Measurements from ENCODE around the gene ITPRID2.
"Not testable (repeated sequence)": the region's sequence is repeated elsewhere in the genome, so short reads cannot be mapped to it uniquely, and the experiment has no call there.

Gene ITPRID2

GRCh38 chr2:181916726-181917718 lies 25.5 kb downstream of the ITPRID2 start:
- no peak for DNase-seq

DNA sequence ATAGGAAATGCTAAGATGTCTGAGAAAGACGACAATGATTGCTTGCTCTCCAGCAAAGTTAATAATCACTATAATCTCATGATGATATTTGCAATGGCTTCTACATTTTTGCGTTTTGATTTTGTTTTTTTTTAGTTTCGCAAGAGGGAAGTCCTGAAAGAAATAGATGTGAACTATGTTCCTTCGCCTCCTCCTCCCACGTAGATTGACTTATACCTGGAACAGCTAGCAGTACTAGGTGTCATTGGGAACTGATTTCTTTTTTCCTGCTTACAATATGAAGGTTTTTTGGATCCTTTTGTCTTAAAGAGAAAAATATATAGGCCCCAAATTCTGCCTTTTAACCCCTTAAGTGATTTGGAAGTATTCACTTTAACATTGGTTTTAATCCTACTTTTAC lies 26.7 kb downstream of the ITPRID2 start:
- no peak for DNase-seq

GRCh38 chr2:181923121-181923520 lies 31.6 kb downstream of the ITPRID2 start:
- no peak for DNase-seq

- no peak for DNase-seq
Observed at GRCh38 chr2:181924336-181924735, 32.8 kb downstream of the ITPRID2 start.

GRCh38 chr2:181934694-181935093 lies 43.2 kb downstream of the ITPRID2 start:
- DNase-seq: no peak

DNA sequence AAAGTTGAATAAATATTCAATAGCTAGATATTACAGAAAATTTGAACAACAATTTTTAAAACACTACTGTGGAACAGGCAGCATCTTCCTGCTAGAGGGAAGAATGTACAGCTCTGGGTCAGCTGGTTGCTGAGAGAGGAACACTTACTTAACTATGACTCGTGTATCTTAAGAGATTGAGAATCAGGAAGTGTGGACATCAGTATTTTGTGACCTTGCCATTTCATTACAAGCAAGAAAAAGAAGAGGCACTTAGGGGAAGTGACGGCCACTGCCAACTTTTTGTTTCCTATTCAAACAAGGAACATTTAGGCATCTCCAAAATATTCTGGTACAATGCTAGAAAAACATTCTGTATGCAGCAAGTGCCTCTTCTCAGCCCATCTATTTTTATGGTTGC lies 45.9 kb downstream of the ITPRID2 start:
- no peak for DNase-seq

- DNase-seq: no peak
Observed at GRCh38 chr2:181943411-181944124, 52.0 kb downstream of the ITPRID2 start.

GRCh38 chr2:181944164-181944913 lies 52.8 kb downstream of the ITPRID2 start:
- no peak for DNase-seq

- DNase-seq: no peak
Observed at GRCh38 chr2:181944914-181945291, 53.4 kb downstream of the ITPRID2 start.

DNA sequence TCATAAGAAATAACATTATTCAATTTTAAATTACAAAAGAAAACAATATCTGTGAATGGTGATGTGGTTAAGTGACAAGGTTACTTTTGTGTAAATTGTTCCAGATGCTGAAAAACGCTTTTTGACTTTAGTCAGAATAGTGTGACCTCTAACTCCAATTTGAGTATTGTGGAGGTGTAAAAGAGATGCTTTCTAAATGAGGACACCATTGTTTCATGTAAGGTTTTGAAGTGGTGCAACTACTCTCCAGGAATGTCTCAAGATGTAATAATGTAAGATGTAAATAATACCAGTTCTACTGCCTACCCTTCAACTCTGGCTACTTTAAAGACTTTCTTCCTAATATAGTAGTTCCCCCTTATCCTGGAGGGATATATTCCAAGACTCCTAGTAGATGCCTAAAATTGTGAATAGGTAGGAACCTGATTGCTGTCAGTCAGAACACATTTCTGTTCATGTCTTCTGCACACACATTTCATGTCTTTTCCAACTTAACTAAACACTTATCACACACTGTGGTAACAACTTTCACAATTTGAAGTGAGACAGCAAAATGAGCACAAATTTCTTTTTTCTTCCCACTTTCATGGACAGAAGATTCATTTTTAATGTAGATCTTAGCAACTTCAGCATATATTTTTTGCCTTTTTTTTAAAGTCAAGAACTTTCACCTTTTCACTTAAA lies 55.1 kb downstream of the ITPRID2 start:
- no peak for DNase-seq

GRCh38 chr2:181947273-181947672 lies 55.7 kb downstream of the ITPRID2 start:
- no peak for DNase-seq

DNA sequence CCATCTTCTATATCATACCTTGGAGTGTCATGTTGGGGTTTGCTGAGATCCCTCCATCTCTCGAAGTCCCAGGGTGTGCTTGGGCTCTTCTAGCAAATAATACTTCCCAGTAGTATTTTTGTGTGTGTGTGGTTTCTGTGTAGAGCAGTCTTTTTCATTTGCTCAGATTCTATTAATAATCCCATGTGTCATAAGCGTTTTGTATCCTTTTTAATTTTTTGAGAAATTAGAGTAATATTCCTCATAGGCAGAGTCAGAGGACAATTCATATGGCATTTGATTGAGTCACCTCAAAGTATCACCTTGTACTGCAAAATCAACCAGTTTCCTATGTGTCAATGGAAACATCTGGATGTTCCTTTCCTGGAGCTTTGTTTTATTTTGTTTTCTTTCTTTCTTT lies 56.7 kb downstream of the ITPRID2 start:
- DNase-seq: no peak

DNA sequence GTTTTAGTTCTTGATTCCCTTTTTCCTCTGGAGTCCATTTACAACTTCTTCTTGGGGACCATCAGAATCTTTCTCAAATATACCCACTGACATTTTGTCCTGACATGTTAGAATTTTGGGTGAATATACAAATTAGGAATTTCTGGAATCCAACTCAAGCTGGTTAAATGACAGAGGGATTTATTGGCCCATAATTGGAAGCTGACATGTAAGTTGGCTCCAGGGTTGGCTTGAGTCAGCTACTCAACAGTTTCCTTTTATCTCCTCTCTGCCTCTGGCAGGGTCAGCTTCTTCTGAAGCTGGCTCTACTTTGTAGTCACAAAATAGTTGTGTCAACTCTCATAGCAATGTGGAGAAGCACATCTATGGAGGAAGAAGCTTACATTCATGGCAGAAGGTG lies 57.5 kb downstream of the ITPRID2 start:
- no peak for DNase-seq

DNA sequence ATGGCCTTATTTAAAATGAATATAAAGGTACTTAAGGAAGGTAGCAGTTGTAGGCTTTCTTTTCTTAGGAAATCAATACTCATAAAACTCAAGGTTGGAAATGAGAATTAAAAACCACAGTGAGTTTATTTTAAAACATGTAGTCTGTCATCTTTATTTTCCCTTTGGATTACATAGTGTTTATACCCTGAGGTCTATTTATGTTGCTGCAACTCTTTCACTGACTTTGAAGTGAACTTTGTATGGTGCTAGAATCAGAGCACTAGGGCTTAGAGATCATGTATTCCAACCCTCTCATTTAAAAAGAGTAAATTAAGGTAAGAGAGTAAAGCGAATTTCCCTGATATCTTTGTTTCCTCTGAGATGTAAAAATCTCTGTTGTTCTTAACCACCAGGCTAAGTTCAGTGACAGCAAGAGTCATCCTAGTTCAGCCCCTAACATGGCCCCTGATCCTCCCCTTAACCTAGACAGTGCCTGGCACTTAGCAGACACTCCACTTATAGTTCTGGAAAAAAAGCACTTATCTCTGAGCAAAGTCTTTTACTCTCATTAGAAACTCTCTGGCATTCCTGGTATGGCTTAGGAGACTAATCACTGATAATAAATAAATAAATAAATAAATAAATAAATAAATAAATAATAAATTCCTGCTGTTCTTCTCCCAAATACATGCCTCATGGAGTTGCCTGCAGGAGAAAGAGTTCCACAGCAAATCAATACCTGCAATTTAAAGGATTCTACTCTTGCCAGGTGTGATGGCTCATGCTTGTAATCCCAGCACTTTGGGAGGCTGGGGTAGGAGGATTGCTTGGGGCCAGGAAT lies 61.1 kb downstream of the ITPRID2 start:
- DNase-seq: no peak

DNA sequence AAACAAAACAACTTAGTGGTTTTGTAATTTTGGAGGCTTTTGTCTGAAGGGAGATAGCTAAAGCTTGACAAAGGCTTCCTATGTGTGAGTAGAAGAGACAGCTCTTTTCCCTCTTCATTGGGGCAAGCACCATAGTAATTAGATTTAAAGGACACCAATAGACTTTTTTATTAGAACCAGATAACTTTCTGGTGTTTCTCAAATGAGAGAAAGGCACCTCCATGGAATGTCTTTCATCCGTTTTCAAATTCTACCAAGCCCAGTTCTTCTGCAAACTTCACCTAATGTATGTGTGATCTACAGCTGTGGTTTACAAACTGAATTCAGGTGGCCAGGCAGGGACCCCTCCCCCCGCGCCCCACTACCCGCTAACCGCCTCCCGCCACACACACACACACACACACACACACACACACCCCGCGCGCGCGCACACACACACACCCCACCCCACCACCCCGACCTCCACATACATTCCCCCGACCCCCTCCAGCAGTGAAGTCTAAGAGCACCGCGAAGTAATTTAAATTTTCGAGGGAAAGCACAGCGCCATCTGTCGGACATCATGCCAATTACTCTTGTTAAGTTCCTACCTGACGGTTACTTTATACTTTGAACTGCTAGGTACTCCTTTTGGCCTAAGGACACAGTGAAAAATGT lies 62.5 kb downstream of the ITPRID2 start:
- DNase-seq: peak; percentile 61

- DNase-seq: no peak
Observed at GRCh38 chr2:181954538-181954883, 63.0 kb downstream of the ITPRID2 start.

- no peak for DNase-seq
Observed at GRCh38 chr2:181955010-181955409, 63.5 kb downstream of the ITPRID2 start.

- DNase-seq: not testable (repeated sequence)
Observed at GRCh38 chr2:181955866-181956265, 64.3 kb downstream of the ITPRID2 start.

DNA sequence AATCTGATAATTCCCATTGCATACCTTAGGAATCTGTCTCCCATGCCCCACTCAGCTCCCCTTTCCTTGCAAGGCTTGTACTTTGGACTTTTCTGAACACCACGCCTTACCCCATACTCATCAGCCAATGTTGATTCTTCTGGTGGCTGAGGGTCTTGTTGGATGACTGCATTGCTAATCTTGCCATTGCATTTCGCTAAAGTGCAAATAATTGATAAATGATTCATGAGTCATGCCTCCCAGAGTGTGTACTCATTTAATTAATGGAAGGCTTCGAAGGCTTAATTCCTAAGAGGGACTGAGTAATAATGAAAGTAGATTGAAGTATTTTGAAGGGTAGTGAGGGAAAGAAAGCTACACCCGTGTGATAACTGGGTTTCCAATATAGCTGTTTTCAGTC lies 66.1 kb downstream of the ITPRID2 start:
- DNase-seq: no peak

DNA sequence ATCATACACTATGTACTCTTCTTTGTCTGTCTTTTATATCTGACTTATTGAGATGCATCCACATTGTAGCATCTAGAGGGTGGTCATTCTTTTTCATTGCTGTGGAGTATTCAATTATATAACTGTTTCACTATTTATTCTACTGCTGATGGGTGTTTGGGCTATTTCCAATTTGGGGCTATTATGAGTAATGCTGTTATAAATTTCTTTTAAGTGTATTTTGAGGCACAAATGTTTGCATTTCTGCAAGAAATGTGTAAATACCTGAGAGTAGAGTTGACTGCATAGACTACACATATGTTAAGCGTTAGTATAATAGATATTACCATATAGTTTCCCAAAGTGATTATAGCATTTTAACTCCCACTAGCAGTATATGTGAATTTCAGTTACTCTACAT lies 67.2 kb downstream of the ITPRID2 start:
- DNase-seq: no peak

DNA sequence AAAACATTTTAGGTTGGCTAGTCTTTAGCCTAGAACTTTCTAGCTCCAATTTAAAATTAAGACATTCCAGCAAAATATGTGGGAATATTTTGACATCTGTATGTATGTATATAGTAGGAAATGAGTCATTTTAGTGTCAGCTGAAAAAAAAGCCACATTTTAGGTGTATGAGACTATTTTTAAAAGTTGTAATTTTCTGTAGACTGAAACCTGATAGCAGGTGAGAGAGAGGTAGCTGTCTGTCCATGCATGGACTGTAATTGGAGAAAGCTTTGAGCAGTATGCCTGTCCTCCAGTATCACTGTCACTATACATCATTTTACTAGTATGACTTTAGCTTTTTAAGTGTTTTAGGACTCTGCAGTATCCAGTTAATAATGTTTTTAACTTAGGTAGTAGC lies 68.0 kb downstream of the ITPRID2 start:
- no peak for DNase-seq

Measured in CD4-positive, alpha-beta T cell treated with Interleukin-10 for 1 hour (primary cell).